Measurements from ENCODE around the gene ATP6V0A4.

DNA sequence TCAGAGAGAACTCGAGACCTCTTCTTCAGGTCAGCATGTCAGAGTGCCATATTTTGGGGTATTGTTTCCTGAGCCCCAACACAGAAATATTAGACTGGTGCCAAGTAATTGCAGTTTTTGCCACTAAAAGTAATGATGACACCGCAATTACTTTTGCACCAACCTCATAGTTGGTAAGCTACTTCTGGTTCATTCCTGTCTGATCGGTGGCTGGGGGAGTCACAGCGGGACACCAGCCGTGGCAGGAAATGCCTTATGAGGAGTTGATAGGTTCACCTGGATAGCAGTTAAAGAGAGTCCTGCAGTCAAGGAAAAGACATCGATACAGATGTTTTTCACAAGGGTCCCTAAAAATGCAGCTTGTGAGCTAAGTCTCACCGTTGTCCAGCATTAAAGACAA, 23.9 kb upstream of the ATP6V0A4 start:
- TF ChIP-seq, protein P1, sequence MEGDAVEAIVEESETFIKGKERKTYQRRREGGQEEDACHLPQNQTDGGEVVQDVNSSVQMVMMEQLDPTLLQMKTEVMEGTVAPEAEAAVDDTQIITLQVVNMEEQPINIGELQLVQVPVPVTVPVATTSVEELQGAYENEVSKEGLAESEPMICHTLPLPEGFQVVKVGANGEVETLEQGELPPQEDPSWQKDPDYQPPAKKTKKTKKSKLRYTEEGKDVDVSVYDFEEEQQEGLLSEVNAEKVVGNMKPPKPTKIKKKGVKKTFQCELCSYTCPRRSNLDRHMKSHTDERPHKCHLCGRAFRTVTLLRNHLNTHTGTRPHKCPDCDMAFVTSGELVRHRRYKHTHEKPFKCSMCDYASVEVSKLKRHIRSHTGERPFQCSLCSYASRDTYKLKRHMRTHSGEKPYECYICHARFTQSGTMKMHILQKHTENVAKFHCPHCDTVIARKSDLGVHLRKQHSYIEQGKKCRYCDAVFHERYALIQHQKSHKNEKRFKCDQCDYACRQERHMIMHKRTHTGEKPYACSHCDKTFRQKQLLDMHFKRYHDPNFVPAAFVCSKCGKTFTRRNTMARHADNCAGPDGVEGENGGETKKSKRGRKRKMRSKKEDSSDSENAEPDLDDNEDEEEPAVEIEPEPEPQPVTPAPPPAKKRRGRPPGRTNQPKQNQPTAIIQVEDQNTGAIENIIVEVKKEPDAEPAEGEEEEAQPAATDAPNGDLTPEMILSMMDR (IDR thresholded peaks at IDR 0.05; ENCODE audit: insufficient read depth, low read depth, low read length) = no peak
- TF ChIP-seq EZH2 (IDR thresholded peaks at IDR 0.05; ENCODE audit: insufficient read depth, low read length) = no peak

All from astrocyte (in vitro differentiated cells and primary cell).